DND-41 (cell line): Measurements from ENCODE around the gene ITGA8.

Experiments
- CTCF ChIP-seq: IDR thresholded peaks from 2 replicates; pipeline ENCODE4 v1.5.1; 2012; ENCODE audit warnings: borderline replicate concordance, low read length, moderate library complexity, mild to moderate bottlenecking; ENCODE audit not compliant: poor library complexity, severe bottlenecking; ENCODE audit errors: extremely low read depth
- EZH2 ChIP-seq: IDR thresholded peaks from 3 replicates; pipeline ENCODE4 v1.6.1; 2012; ENCODE audit warnings: borderline replicate concordance, low read depth, mild to moderate bottlenecking, moderate library complexity, low read length, inconsistent platforms; ENCODE audit not compliant: severe bottlenecking

- TF ChIP-seq CTCF (no peak), EZH2 (no peak)
These were observed 250.6 kb downstream of the ITGA8 start for GRCh38 chr10:15469111-15469510.
